ENCODE data around the gene BNIP3.

The BNIP3 gene, protein sequence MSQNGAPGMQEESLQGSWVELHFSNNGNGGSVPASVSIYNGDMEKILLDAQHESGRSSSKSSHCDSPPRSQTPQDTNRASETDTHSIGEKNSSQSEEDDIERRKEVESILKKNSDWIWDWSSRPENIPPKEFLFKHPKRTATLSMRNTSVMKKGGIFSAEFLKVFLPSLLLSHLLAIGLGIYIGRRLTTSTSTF
- long read RNA-seq, transcript BNIP3-201 (6 exons, 2,861 nt), result major isoform, 176 of 192 reads
- long read RNA-seq, partial matches to known transcripts, result 4 of 192 reads
- long read RNA-seq, other reads (novel, unspliced or antisense), result 7 of 192 reads

GRCh38 chr10:131981429-131982184 lies at the start of gene BNIP3:
BNIP3 (minus strand) TSS chr10:131981923; CDS start chr10:131981806, 117 bp downstream.
- peak within 1 kb of the TSS; percentile 71 for H3K27ac ChIP-seq (replicated peaks)
- DNase-seq (ENCODE audit: low read depth in 1 of 2, low spot score in 1 of 2), result peak; percentile 90 to 92
- peak within 1 kb of the TSS; percentile 91 for H3K4me3 ChIP-seq (replicated peaks; ENCODE audit: insufficient read depth, low read length)

GRCh38 chr10:132030898-132031463 lies 49.3 kb upstream of the BNIP3 start:
- no peak for DNase-seq (ENCODE audit: low read depth in 1 of 2, low spot score in 1 of 2)
- TF ChIP-seq GABPA (IDR thresholded peaks at IDR 0.05; ENCODE audit: low read depth) (no peak), SPI1 (IDR thresholded peaks at IDR 0.05; ENCODE audit: borderline replicate concordance, low read depth) (0 out of 2 replicates have a peak, but pooled peaks have one; percentile 12)
- H3K27ac ChIP-seq (replicated peaks), result no peak overlapping the region
- H3K4me3 ChIP-seq (replicated peaks; ENCODE audit: insufficient read depth, low read length), result no peak overlapping the region
- peaks cover 44% of the 10 kb centered on the region for H3K27me3 ChIP-seq (ENCODE audit: insufficient read depth, poor library complexity, severe bottlenecking)

More at GRCh38 chr10:131981429-131982184, at the start of gene BNIP3:
- no peaks in the 10 kb centered on the region for H3K27me3 ChIP-seq (ENCODE audit: insufficient read depth, poor library complexity, severe bottlenecking)
- TF ChIP-seq REST (IDR thresholded peaks at IDR 0.05; ENCODE audit: insufficient replicate concordance, low read depth), result no peak
- 0 out of 2 replicates have a peak, but pooled peaks have one; percentile 24 for TF ChIP-seq POLR2AphosphoS5 (IDR thresholded peaks at IDR 0.05; ENCODE audit: low read depth)

- Histone ChIP-seq H3K4me3 (replicated peaks; ENCODE audit: insufficient read depth, low read length) (no peak overlapping the region), H3K27ac (replicated peaks) (no peak overlapping the region), H3K27me3 (ENCODE audit: insufficient read depth, poor library complexity, severe bottlenecking) (peaks cover 26% of the 10 kb centered on the region)
- TF ChIP-seq POLR2AphosphoS5 (IDR thresholded peaks at IDR 0.05; ENCODE audit: low read depth), result no peak
- no peak for TF ChIP-seq REST (IDR thresholded peaks at IDR 0.05; ENCODE audit: insufficient replicate concordance, low read depth)
- no peak for TF ChIP-seq SPI1 (IDR thresholded peaks at IDR 0.05; ENCODE audit: borderline replicate concordance, low read depth)
- no peak for TF ChIP-seq GABPA (IDR thresholded peaks at IDR 0.05; ENCODE audit: low read depth)
- TF ChIP-seq, protein P1, sequence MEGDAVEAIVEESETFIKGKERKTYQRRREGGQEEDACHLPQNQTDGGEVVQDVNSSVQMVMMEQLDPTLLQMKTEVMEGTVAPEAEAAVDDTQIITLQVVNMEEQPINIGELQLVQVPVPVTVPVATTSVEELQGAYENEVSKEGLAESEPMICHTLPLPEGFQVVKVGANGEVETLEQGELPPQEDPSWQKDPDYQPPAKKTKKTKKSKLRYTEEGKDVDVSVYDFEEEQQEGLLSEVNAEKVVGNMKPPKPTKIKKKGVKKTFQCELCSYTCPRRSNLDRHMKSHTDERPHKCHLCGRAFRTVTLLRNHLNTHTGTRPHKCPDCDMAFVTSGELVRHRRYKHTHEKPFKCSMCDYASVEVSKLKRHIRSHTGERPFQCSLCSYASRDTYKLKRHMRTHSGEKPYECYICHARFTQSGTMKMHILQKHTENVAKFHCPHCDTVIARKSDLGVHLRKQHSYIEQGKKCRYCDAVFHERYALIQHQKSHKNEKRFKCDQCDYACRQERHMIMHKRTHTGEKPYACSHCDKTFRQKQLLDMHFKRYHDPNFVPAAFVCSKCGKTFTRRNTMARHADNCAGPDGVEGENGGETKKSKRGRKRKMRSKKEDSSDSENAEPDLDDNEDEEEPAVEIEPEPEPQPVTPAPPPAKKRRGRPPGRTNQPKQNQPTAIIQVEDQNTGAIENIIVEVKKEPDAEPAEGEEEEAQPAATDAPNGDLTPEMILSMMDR (IDR thresholded peaks at IDR 0.05; ENCODE audit: insufficient read depth, low read length), result no peak
- no peak for DNase-seq (ENCODE audit: low read depth in 1 of 2, low spot score in 1 of 2)
Observed at GRCh38 chr10:132028706-132029105, 47.0 kb upstream of the BNIP3 start.

DNA sequence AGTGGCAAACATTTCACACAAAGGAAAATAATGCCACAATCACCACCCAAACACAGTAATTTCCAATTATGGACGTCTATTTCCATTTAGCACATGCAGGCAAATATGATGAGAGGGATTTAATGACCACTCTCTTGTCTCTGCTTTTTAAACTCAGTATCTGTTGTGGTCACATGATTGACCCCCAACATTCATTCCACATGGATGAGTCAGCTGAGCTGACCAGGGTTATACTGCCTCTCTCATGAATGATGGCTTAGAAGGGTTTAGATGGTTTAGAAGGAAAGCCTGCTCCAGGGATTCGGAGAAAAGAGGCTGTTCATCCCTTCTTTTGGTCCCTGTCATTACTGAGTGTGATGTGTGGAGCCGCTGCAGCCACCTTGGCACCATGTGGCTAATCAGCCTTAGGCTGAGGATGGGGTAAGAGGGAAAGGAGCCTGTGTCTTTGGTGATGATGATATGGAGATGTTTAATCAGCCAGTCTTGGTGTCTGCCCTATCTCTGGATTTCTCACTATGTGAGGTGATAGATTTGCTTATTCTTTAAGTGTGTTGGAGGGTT lies 45.8 kb upstream of the BNIP3 start:
- Histone ChIP-seq H3K4me3 (replicated peaks; ENCODE audit: insufficient read depth, low read length) (no peak overlapping the region), H3K27me3 (ENCODE audit: insufficient read depth, poor library complexity, severe bottlenecking) (peaks cover 29% of the 10 kb centered on the region), H3K27ac (replicated peaks) (no peak overlapping the region)
- TF ChIP-seq, protein P1 (IDR thresholded peaks at IDR 0.05; ENCODE audit: insufficient read depth, low read length), result no peak
- TF ChIP-seq GABPA (IDR thresholded peaks at IDR 0.05; ENCODE audit: low read depth) (no peak), REST (IDR thresholded peaks at IDR 0.05; ENCODE audit: insufficient replicate concordance, low read depth) (no peak), POLR2AphosphoS5 (IDR thresholded peaks at IDR 0.05; ENCODE audit: low read depth) (no peak), SPI1 (IDR thresholded peaks at IDR 0.05; ENCODE audit: borderline replicate concordance, low read depth) (no peak)
- DNase-seq (ENCODE audit: low read depth in 1 of 2, low spot score in 1 of 2), result no peak
